Measurements from ENCODE around the gene ZNF324.

DNA sequence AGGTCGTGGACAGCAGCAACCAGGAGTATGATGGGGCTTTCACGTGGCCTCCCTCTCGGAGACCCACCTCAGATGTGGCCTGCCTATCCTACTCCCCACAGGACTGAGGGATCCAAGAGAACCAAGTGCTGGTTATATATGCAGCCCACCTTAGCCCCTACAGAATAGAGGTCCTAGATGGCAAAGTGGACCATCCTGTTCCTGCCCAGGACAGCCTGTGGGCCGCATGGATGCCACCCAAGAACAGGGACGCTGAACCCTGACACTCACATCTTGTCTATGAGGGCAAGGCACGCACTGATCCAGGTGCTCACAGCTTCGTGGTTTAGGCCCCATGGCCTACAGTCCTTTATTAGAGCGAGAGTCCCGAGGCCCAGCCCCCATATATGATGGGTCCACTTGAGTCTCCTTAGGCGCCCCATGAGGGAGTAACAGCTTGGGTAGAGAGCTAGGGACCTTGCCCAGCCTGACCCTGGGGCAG, 46.4 kb downstream of the ZNF324 start:
- TF ChIP-seq, protein P1, sequence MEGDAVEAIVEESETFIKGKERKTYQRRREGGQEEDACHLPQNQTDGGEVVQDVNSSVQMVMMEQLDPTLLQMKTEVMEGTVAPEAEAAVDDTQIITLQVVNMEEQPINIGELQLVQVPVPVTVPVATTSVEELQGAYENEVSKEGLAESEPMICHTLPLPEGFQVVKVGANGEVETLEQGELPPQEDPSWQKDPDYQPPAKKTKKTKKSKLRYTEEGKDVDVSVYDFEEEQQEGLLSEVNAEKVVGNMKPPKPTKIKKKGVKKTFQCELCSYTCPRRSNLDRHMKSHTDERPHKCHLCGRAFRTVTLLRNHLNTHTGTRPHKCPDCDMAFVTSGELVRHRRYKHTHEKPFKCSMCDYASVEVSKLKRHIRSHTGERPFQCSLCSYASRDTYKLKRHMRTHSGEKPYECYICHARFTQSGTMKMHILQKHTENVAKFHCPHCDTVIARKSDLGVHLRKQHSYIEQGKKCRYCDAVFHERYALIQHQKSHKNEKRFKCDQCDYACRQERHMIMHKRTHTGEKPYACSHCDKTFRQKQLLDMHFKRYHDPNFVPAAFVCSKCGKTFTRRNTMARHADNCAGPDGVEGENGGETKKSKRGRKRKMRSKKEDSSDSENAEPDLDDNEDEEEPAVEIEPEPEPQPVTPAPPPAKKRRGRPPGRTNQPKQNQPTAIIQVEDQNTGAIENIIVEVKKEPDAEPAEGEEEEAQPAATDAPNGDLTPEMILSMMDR (IDR thresholded peaks at IDR 0.05; ENCODE audit: insufficient read depth, low read depth, low read length): no peak
- no peak for TF ChIP-seq EZH2 (IDR thresholded peaks at IDR 0.05; ENCODE audit: insufficient read depth, low read length)
